Gastrocnemius medialis (tissue), 4 donors: Measurements from ENCODE around the gene SLC15A3.

Experiments
- CTCF ChIP-seq, 5 experiments: fragments of 450-650 bp in 3 of 5; fragments of 200-600 bp in 2 of 5; sonication (generic) in 2 of 5; IDR thresholded peaks in 4 of 5; conservative IDR thresholded peaks in 1 of 5; 1 replicate in 4 of 5; 2 replicates in 1 of 5; pipeline ENCODE4 v1.5.1; 2016 to 2019; ENCODE audit warnings: antibody characterized with exemption in 5 of 5, mild to moderate bottlenecking in 3 of 5, moderate library complexity in 3 of 5
- POLR2A ChIP-seq, 2 donors: fragments of 450-650 bp; IDR thresholded peaks; one replicate each; pipeline ENCODE4 v1.6.1; 2017; ENCODE audit warnings: antibody characterized with exemption in 2 of 2, mild to moderate bottlenecking in 2 of 2, moderate library complexity in 2 of 2

GRCh38 chr11:60919956-60920355 lies 32.0 kb downstream of the SLC15A3 start:
- TF ChIP-seq CTCF (IDR thresholded peaks at IDR 0.05 in 4 of 5, conservative IDR thresholded peaks at IDR 0.05 in 1 of 5) (no peak), POLR2A (IDR thresholded peaks at IDR 0.05) (no peak)
